Upper lobe of right lung (tissue), 1 donor: ENCODE results near the gene PHF20. TPM values are rescaled to one million over a fixed set of nuclear protein-coding genes. Genes with fewer than 3 reads are reported as not detected.

Source experiments
- total RNA-seq: library from RNA; stranded (reverse); fragmentation: NEBNext Ultra II Directional; extraction: Animal tissue kit (Norgen Biotek cat#: 25700); gene quantifications from one replicate; pipeline ENCODE4 v1.2.1, GENCODE V29; 2021
- donor health status: DM: no; HTN: yes; CAD: no; lungs with severe emphysema.

The PHF20 gene
- total RNA-seq, 1 donor from 2014 or later, result 56.5 TPM

Other genes with a start within 250 kb of the PHF20 start
- gene C20orf173, start 242.4 kb upstream of the PHF20 start, total RNA-seq, result not detected
- gene ERGIC3, start 229.9 kb upstream of the PHF20 start, total RNA-seq, result 179 TPM
- 2.9 TPM for gene SPAG4, start 156.2 kb upstream of the PHF20 start, total RNA-seq
- 179 TPM for gene CPNE1, start 107.1 kb upstream of the PHF20 start, total RNA-seq
- gene RBM12, start 107.1 kb upstream of the PHF20 start, total RNA-seq, result 72.5 TPM
- gene NFS1, start 72.7 kb upstream of the PHF20 start, total RNA-seq, result 19.5 TPM
- 77.9 TPM for gene ROMO1, start 72.6 kb upstream of the PHF20 start, total RNA-seq
- 298 TPM for gene RBM39, start 29.8 kb upstream of the PHF20 start, total RNA-seq
- gene SCAND1, start 182.5 kb downstream of the PHF20 start, total RNA-seq, result 56.2 TPM
- 3.4 TPM for gene CNBD2, start 196.6 kb downstream of the PHF20 start, total RNA-seq